ENCODE data around the gene ACSL4.
"Not testable (repeated sequence)": the region's sequence is repeated elsewhere in the genome, so short reads cannot be mapped to it uniquely, and the experiment has no call there.

Gene ACSL4

GRCh38 chrX:109732807-109733612, at the start of gene ACSL4:
Gene ACSL4, minus strand, starts transcription at chrX:109733257. Its CDS starts 49,894 bp downstream, at chrX:109683363.
- DNase-seq (ENCODE audit: low read depth in 1 of 2, low spot score in 1 of 2) = peak; percentile 58 to 73

- DNase-seq (ENCODE audit: low read depth in 1 of 2, low spot score in 1 of 2) = no peak
Observed at GRCh38 chrX:109777749-109778148, 44.7 kb upstream of the ACSL4 start.

- no peak for DNase-seq (ENCODE audit: low read depth in 1 of 2, low spot score in 1 of 2)
Observed at GRCh38 chrX:109776986-109777385, 43.9 kb upstream of the ACSL4 start.

- no peak for DNase-seq (ENCODE audit: low read depth in 1 of 2, low spot score in 1 of 2)
Observed at GRCh38 chrX:109776432-109776831, 43.4 kb upstream of the ACSL4 start.

- no peak for DNase-seq (ENCODE audit: low read depth in 1 of 2, low spot score in 1 of 2)
Observed at GRCh38 chrX:109775386-109775785, 42.3 kb upstream of the ACSL4 start.

GRCh38 chrX:109774706-109775105, 41.6 kb upstream of the ACSL4 start:
- DNase-seq (ENCODE audit: low read depth in 1 of 2, low spot score in 1 of 2) = no peak

- DNase-seq (ENCODE audit: low read depth in 1 of 2, low spot score in 1 of 2) = no peak
Observed at GRCh38 chrX:109774136-109774535, 41.1 kb upstream of the ACSL4 start.

- DNase-seq (ENCODE audit: low read depth in 1 of 2, low spot score in 1 of 2) = no peak
Observed at GRCh38 chrX:109773374-109773773, 40.3 kb upstream of the ACSL4 start.

- DNase-seq (ENCODE audit: low read depth in 1 of 2, low spot score in 1 of 2) = no peak
Observed at GRCh38 chrX:109770780-109771179, 37.7 kb upstream of the ACSL4 start.

GRCh38 chrX:109760922-109761250, 27.8 kb upstream of the ACSL4 start:
- DNase-seq (ENCODE audit: low read depth in 1 of 2, low spot score in 1 of 2) = no peak

- no peak for DNase-seq (ENCODE audit: low read depth in 1 of 2, low spot score in 1 of 2)
Observed at GRCh38 chrX:109760209-109760921, 27.3 kb upstream of the ACSL4 start.

GRCh38 chrX:109753256-109753655, 20.2 kb upstream of the ACSL4 start:
- no peak for DNase-seq (ENCODE audit: low read depth in 1 of 2, low spot score in 1 of 2)

GRCh38 chrX:109751698-109752097, 18.6 kb upstream of the ACSL4 start:
- no peak for DNase-seq (ENCODE audit: low read depth in 1 of 2, low spot score in 1 of 2)

GRCh38 chrX:109749207-109749606, 16.1 kb upstream of the ACSL4 start:
- DNase-seq (ENCODE audit: low read depth in 1 of 2, low spot score in 1 of 2) = no peak

- no peak for DNase-seq (ENCODE audit: low read depth in 1 of 2, low spot score in 1 of 2)
Observed at GRCh38 chrX:109747681-109748080, 14.6 kb upstream of the ACSL4 start.

GRCh38 chrX:109742722-109743121, 9.7 kb upstream of the ACSL4 start:
- no peak for DNase-seq (ENCODE audit: low read depth in 1 of 2, low spot score in 1 of 2)

GRCh38 chrX:109740896-109741295, 7.8 kb upstream of the ACSL4 start:
- DNase-seq (ENCODE audit: low read depth in 1 of 2, low spot score in 1 of 2) = not testable (repeated sequence)

- DNase-seq (ENCODE audit: low read depth in 1 of 2, low spot score in 1 of 2) = no peak
Observed at GRCh38 chrX:109740433-109740809, 7.4 kb upstream of the ACSL4 start.

- no peak for DNase-seq (ENCODE audit: low read depth in 1 of 2, low spot score in 1 of 2)
Observed at GRCh38 chrX:109739625-109740432, 6.8 kb upstream of the ACSL4 start.

- DNase-seq (ENCODE audit: low read depth in 1 of 2, low spot score in 1 of 2) = no peak
Observed at GRCh38 chrX:109735202-109735744, 2.2 kb upstream of the ACSL4 start.

GRCh38 chrX:109733613-109734083, 591 bp upstream of the ACSL4 start:
- DNase-seq (ENCODE audit: low read depth in 1 of 2, low spot score in 1 of 2) = no peak

Data from activated T-helper 1 cell treated with anti-CD3 and anti-CD28 coated beads, Interleukin-2, amount 50 U/mL, for 16 hours (primary cell).